ENCODE results near the gene MFSD11. TPM values are rescaled to one million over a fixed set of nuclear protein-coding genes. Genes with fewer than 3 reads are reported as not detected.

The MFSD11 gene
- total and polyA plus RNA-seq, 10 donors, result 6.9 to 45.4 (median 31.7) TPM

- intact Hi-C loops (cut with DNase I; ENCODE audit: low total_unique reads), result no loop called here
- DNase-seq, result no peak
- H3K4me3 ChIP-seq, result no peak overlapping the region
- TF ChIP-seq, protein P1, sequence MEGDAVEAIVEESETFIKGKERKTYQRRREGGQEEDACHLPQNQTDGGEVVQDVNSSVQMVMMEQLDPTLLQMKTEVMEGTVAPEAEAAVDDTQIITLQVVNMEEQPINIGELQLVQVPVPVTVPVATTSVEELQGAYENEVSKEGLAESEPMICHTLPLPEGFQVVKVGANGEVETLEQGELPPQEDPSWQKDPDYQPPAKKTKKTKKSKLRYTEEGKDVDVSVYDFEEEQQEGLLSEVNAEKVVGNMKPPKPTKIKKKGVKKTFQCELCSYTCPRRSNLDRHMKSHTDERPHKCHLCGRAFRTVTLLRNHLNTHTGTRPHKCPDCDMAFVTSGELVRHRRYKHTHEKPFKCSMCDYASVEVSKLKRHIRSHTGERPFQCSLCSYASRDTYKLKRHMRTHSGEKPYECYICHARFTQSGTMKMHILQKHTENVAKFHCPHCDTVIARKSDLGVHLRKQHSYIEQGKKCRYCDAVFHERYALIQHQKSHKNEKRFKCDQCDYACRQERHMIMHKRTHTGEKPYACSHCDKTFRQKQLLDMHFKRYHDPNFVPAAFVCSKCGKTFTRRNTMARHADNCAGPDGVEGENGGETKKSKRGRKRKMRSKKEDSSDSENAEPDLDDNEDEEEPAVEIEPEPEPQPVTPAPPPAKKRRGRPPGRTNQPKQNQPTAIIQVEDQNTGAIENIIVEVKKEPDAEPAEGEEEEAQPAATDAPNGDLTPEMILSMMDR (IDR thresholded peaks at IDR 0.05 in 8 of 11, conservative IDR thresholded peaks at IDR 0.05 in 3 of 11), result no peak
- TF ChIP-seq POLR2A (IDR thresholded peaks at IDR 0.05) (no peak), POLR2AphosphoS5 (IDR thresholded peaks at IDR 0.05) (no peak)
- H3K4me1 ChIP-seq, result peaks cover 0 to 30% (median 0%) of the 10 kb centered on the region in 6 donors
- H3K36me3 ChIP-seq, result peaks cover 0 to 98% (median 32%) of the 10 kb centered on the region in 6 donors
- H3K9me3 ChIP-seq, result no peaks in the 10 kb centered on the region
- no peaks in the 10 kb centered on the region for H3K27me3 ChIP-seq (replicated peaks in 1 of 7)
- peak overlapping the region in 3 of 8 donors; percentile 27 to 41 (median 35) for H3K27ac ChIP-seq
- WGBS, 5 donors, result 66 to 80% (median 80%) methylated on average over 9 of the region's 9 CpGs
Observed at GRCh38 chr17:76747716-76748363, 9.9 kb downstream of the MFSD11 start.

- Histone ChIP-seq H3K27me3 (replicated peaks in 1 of 7) (no peaks in the 10 kb centered on the region), H3K36me3 (peaks cover 0 to 98% (median 28%) of the 10 kb centered on the region in 6 donors), H3K27ac (peak overlapping the region in 2 of 8 donors; percentile 27 to 41), H3K4me1 (peaks cover 0 to 38% (median 1%) of the 10 kb centered on the region in 6 donors), H3K4me3 (no peak overlapping the region), H3K9me3 (no peaks in the 10 kb centered on the region)
- 90 to 100% (median 95%) methylated on average over 1 of the region's 1 CpG for WGBS, 5 donors
- intact Hi-C loops (cut with DNase I; ENCODE audit: low total_unique reads), result no loop called here
- TF ChIP-seq, protein P1 (IDR thresholded peaks at IDR 0.05 in 8 of 11, conservative IDR thresholded peaks at IDR 0.05 in 3 of 11), result no peak
- TF ChIP-seq POLR2A (IDR thresholded peaks at IDR 0.05) (no peak), POLR2AphosphoS5 (IDR thresholded peaks at IDR 0.05) (no peak)
- no peak for DNase-seq
Observed at GRCh38 chr17:76748657-76749056, 10.7 kb downstream of the MFSD11 start.

GRCh38 chr17:76751416-76751993 lies 13.6 kb downstream of the MFSD11 start:
- no peak overlapping the region for H3K4me3 ChIP-seq
- intact Hi-C loops (cut with DNase I; ENCODE audit: low total_unique reads), result no loop called here
- DNase-seq, result no peak
- H3K27ac ChIP-seq, result peak overlapping the region in 3 of 8 donors; percentile 63 to 77 (median 68)
- H3K4me1 ChIP-seq, result peaks cover 0 to 39% (median 3%) of the 10 kb centered on the region in 6 donors
- 88 to 95% (median 94%) methylated on average over 3 of the region's 3 CpGs for WGBS, 5 donors
- no peaks in the 10 kb centered on the region for H3K9me3 ChIP-seq
- peaks cover 0 to 96% (median 21%) of the 10 kb centered on the region in 6 donors for H3K36me3 ChIP-seq
- no peaks in the 10 kb centered on the region for H3K27me3 ChIP-seq (replicated peaks in 1 of 7)
- no peak for TF ChIP-seq POLR2A (IDR thresholded peaks at IDR 0.05)
- TF ChIP-seq, protein P1 (IDR thresholded peaks at IDR 0.05 in 8 of 11, conservative IDR thresholded peaks at IDR 0.05 in 3 of 11), result no peak
- TF ChIP-seq POLR2AphosphoS5 (IDR thresholded peaks at IDR 0.05), result no peak

DNA sequence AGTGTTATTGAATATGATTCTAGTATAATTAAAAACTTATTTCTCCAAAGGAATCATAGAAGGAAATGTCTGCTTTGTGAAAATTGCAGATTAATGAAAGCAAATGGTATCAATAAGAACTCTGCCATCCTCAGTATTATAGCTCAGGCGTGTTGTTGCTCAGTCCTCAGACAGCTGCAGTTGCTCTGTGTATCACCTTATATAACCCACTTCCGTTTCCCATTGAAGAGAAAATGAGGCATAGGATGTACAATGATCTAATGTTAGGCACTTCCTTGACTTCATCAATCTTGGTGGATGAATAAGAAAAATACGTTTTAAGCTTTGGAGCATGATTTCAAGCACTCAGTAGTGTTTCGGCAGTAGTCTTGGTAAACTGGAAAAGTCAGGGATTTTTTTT lies 14.1 kb downstream of the MFSD11 start:
- H3K27me3 ChIP-seq (replicated peaks in 1 of 7), result no peaks in the 10 kb centered on the region
- peaks cover 0 to 39% (median 3%) of the 10 kb centered on the region in 6 donors for H3K4me1 ChIP-seq
- intact Hi-C loops (cut with DNase I; ENCODE audit: low total_unique reads), result no loop called here
- H3K4me3 ChIP-seq, result no peak overlapping the region
- WGBS, 5 donors, result 66 to 84% (median 76%) methylated on average over 4 of the region's 4 CpGs
- TF ChIP-seq POLR2AphosphoS5 (IDR thresholded peaks at IDR 0.05), result no peak
- no peak for TF ChIP-seq POLR2A (IDR thresholded peaks at IDR 0.05)
- TF ChIP-seq, protein P1 (IDR thresholded peaks at IDR 0.05 in 8 of 11, conservative IDR thresholded peaks at IDR 0.05 in 3 of 11), result no peak
- no peak for DNase-seq
- H3K9me3 ChIP-seq, result no peaks in the 10 kb centered on the region
- H3K27ac ChIP-seq, result peak overlapping the region in 3 of 8 donors; percentile 63 to 77 (median 68)
- peaks cover 0 to 96% (median 22%) of the 10 kb centered on the region in 6 donors for H3K36me3 ChIP-seq

Data from spleen (tissue), 11 donors.